Measurements from ENCODE around the gene GP1BB. TPM values are rescaled to one million over a fixed set of nuclear protein-coding genes. Genes with fewer than 3 reads are reported as not detected.
A peak's percentile ranks its signal among the peaks of the same experiment; 100 is the strongest.

GP1BB gene
- total and polyA plus RNA-seq, 2 of the 13 experiments (the other 11 are each of a cell fraction or from before 2014, with no cell fraction given), result not detected

- TF ChIP-seq HNF1A (IDR thresholded peaks at IDR 0.05; ENCODE audit: low read depth), result no peak
- TF ChIP-seq HNF1A (CRISPR knock-in tag; IDR thresholded peaks at IDR 0.05; ENCODE audit: borderline replicate concordance), result no peak
- TF ChIP-seq CENPBD1 (CRISPR knock-in tag; IDR thresholded peaks at IDR 0.05; ENCODE audit: borderline replicate concordance, low read depth), result no peak
These were observed 5.5 kb upstream of the GP1BB start (continued) for GRCh38 chr22:19717691-19718455.

GRCh38 chr22:19718456-19719049 lies 4.8 kb upstream of the GP1BB start:
- H3K4me3 ChIP-seq (replicated peaks in 1 of 3; ENCODE audit: insufficient read depth in 1 of 3, low read depth in 2 of 3, low read length in 3 of 3), result peak overlapping the region; percentile 28 to 70 (median 42); a peak in 4 of 6 replicates
- peaks cover 26% of the 10 kb centered on the region for H3K4me1 ChIP-seq (ENCODE audit: insufficient read depth, low read length)
- no peak overlapping the region for H2AFZ ChIP-seq (ENCODE audit: low read length)
- peak overlapping the region; percentile 82 for H3K4me2 ChIP-seq (ENCODE audit: low read depth, low read length)
- no peak overlapping the region for H3K9ac ChIP-seq (ENCODE audit: insufficient read depth, low read depth, low read length)
- ATAC-seq, result no peak
- BruUV-seq (replicated peaks), result no TSS peak
- no peak for DNase-seq (ENCODE audit: low spot score)
- intact Hi-C loops (cut with micrococcal nuclease; ENCODE audit: unreplicated experiment), result no loop called here
- H3K27me3 ChIP-seq (ENCODE audit: control insufficient read depth in 1 of 2, insufficient read depth in 2 of 2, low read length in 2 of 2), result peaks cover 28 to 87% of the 10 kb centered on the region in 2 experiments
- H3K9me3 ChIP-seq (ENCODE audit: low read length), result no peaks in the 10 kb centered on the region
- no peaks in the 10 kb centered on the region for H3K36me3 ChIP-seq (replicated peaks in 1 of 2; ENCODE audit: control insufficient read depth in 1 of 2, insufficient read depth in 2 of 2, low read length in 2 of 2)
- 74% methylated on average over 20 of the region's 70 CpGs for WGBS (ENCODE audit: low lambda C conversion rate)
- no peak overlapping the region for H3K27ac ChIP-seq (ENCODE audit: extremely low read length, insufficient read depth, low read length)
- in situ Hi-C loops (cut with HindIII; ENCODE audit: extremely low pct_ligation_motif_present, low pct_unique_long_range_greater_than_20kb), result no loop called here
- ChIA-PET POLR2A (no interaction called here), CTCF (ENCODE audit: low intra/inter-chr PET ratio, low total read pairs) (interaction anchor here (2.1 kb wide), 1 partner anchor 39 kb away, joined by 14 read pairs; no protein-coding TSS in a partner anchor)
- no peaks in the 10 kb centered on the region for H3K79me2 ChIP-seq (ENCODE audit: insufficient read depth, low read length)
- FAIRE-seq, result no peak
- peaks cover 8% of the 10 kb centered on the region; the same call in 1 of the 2 replicates for H4K20me1 ChIP-seq (ENCODE audit: insufficient read depth, low read length)
- TF ChIP-seq KDM6A (CRISPR knock-in tag; IDR thresholded peaks at IDR 0.05; ENCODE audit: low read depth) (no peak), NFYC (CRISPR knock-in tag; IDR thresholded peaks at IDR 0.05) (no peak), KLF11 (CRISPR knock-in tag; IDR thresholded peaks at IDR 0.05) (no peak), FUBP1 (CRISPR knock-in tag; IDR thresholded peaks at IDR 0.05; ENCODE audit: borderline replicate concordance) (no peak), ZNF782 (CRISPR knock-in tag; IDR thresholded peaks at IDR 0.05; ENCODE audit: borderline replicate concordance) (no peak), NFYB (CRISPR knock-in tag; IDR thresholded peaks at IDR 0.05) (no peak), E2F5 (CRISPR knock-in tag; conservative IDR thresholded peaks at IDR 0.05) (no peak), KLF9 (CRISPR knock-in tag; IDR thresholded peaks at IDR 0.05; ENCODE audit: low read depth) (no peak), ZNF296 (CRISPR knock-in tag; conservative IDR thresholded peaks at IDR 0.05) (no peak), ZNF251 (CRISPR knock-in tag; IDR thresholded peaks at IDR 0.05) (no peak), HNRNPL (IDR thresholded peaks at IDR 0.05; ENCODE audit: low read depth, low read length) (no peak), ZNF431 (CRISPR knock-in tag; IDR thresholded peaks at IDR 0.05; ENCODE audit: borderline replicate concordance, low read depth) (no peak)

Data from HepG2 (cell line).